Measurements from ENCODE around the gene PP2D1. TPM values are rescaled to one million over a fixed set of nuclear protein-coding genes. Genes with fewer than 3 reads are reported as not detected.
"Not testable (repeated sequence)": the region's sequence is repeated elsewhere in the genome, so short reads cannot be mapped to it uniquely, and the experiment has no call there.

Gene PP2D1
- total RNA-seq, 2 experiments from 2014 or later: not detected

- no peak for TF ChIP-seq EZH2phosphoT487 (IDR thresholded peaks at IDR 0.05; ENCODE audit: borderline replicate concordance, low read depth, low read length)
- TF ChIP-seq CTCF (conservative IDR thresholded peaks at IDR 0.05; ENCODE audit: low read length): peak; percentile 64
- Histone ChIP-seq H3K27ac (ENCODE audit: low read depth, low read length, poor library complexity, severe bottlenecking) (peak overlapping the region; percentile 93), H3K36me3 (ENCODE audit: insufficient read depth, low read length) (no peaks in the 10 kb centered on the region), H3K79me2 (ENCODE audit: insufficient read depth, low read depth, low read length) (peaks cover 83% of the 10 kb centered on the region), H2AFZ (ENCODE audit: low read length) (peak overlapping the region; percentile 73; the same call in 1 of the 2 replicates), H3K4me2 (ENCODE audit: low read length) (peak overlapping the region; percentile 98), H3K9me3 (ENCODE audit: low read length) (no peaks in the 10 kb centered on the region), H3K4me1 (ENCODE audit: insufficient read depth, low read length, poor library complexity, severe bottlenecking) (peaks cover 84% of the 10 kb centered on the region), H3K4me3 (ENCODE audit: low read depth, low read length, poor library complexity, severe bottlenecking) (peak overlapping the region; percentile 66), H3K9me2 (ENCODE audit: insufficient read depth, low read length) (no peaks in the 10 kb centered on the region), H4K20me1 (ENCODE audit: insufficient read depth, low read length) (peaks cover 7% of the 10 kb centered on the region; the same call in 1 of the 2 replicates)
- intact Hi-C loops (cut with micrococcal nuclease; ENCODE audit: unreplicated experiment): loop anchor here (5.0 to 10.0 kb wide), 2 partner anchors 504 to 1302 kb away; no protein-coding TSS in a partner anchor
- DNase-seq (ENCODE audit: low spot score): peak; percentile 58
- BruUV-seq (replicated peaks): no TSS peak
- POLR2A ChIA-PET: no interaction called here
- CTCF ChIA-PET (ENCODE audit: unreplicated experiment): no interaction called here
Measured at GRCh38 chr3:20046556-20046955, 34.5 kb upstream of the PP2D1 start.

DNA sequence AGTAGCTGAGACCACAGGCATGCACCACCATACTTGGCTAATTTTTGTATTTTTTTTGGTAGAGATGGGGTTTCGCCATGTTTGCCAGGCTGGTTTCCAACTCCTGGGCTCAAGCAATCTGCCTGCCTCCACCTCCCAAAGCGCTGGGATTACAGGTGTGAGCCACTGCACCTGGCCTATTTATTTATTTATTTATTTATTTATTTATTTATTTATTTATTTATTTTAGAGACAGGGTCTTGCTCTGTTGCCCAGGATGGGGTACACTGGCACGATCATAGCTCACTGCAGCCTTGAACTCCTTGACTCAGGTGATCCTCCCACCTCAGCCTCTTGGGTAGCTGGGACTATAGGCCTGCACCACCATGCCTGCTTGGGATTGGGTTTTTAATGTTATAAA, 33.1 kb upstream of the PP2D1 start:
- H2AFZ ChIP-seq (ENCODE audit: low read length); BruUV-seq (replicated peaks); H3K9me2 ChIP-seq (ENCODE audit: insufficient read depth, low read length); H4K20me1 ChIP-seq (ENCODE audit: insufficient read depth, low read length); DNase-seq (ENCODE audit: low spot score); H3K9me3 ChIP-seq (ENCODE audit: low read length); H3K4me3 ChIP-seq (ENCODE audit: low read depth, low read length, poor library complexity, severe bottlenecking); H3K36me3 ChIP-seq (ENCODE audit: insufficient read depth, low read length); CTCF ChIA-PET (ENCODE audit: unreplicated experiment); H3K27ac ChIP-seq (ENCODE audit: low read depth, low read length, poor library complexity, severe bottlenecking): not testable (repeated sequence)
- Histone ChIP-seq H3K4me2 (ENCODE audit: low read length) (peak overlapping the region; percentile 98; the same call in 1 of the 2 replicates), H3K4me1 (ENCODE audit: insufficient read depth, low read length, poor library complexity, severe bottlenecking) (peaks cover 83% of the 10 kb centered on the region), H3K79me2 (ENCODE audit: insufficient read depth, low read depth, low read length) (peaks cover 78% of the 10 kb centered on the region)
- POLR2A ChIA-PET: interaction anchor here (1.0 to 1.2 kb wide), 2 partner anchors 11 to 14 kb away, joined by 3 read pairs; no protein-coding TSS in a partner anchor
- intact Hi-C loops (cut with micrococcal nuclease; ENCODE audit: unreplicated experiment): loop anchor here (5.0 to 10.0 kb wide), 2 partner anchors 503 to 1300 kb away; no protein-coding TSS in a partner anchor

DNA sequence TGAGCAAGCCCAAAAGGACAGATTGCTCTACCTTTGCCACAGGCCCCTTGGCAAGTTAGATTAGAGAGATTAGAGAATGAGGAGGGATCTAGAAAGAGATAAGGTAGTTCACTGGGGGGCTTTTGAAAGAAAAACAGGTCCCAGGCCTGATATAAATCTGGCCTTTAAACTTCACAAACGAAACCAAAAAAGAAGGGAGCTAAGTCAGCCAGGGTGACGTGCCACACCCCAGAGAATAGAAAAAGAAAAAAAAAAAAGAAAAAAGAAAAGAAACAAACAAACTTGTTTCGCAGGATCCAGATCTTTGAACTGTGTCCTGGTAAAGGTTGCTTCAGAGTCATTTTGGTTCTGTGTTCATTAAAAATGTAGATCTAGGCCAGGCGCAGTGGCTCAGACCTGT, 31.8 kb upstream of the PP2D1 start:
- Histone ChIP-seq H3K9me2 (ENCODE audit: insufficient read depth, low read length) (no peaks in the 10 kb centered on the region), H3K9me3 (ENCODE audit: low read length) (no peaks in the 10 kb centered on the region), H2AFZ (ENCODE audit: low read length) (no peak overlapping the region; the same call in 1 of the 2 replicates), H3K4me2 (ENCODE audit: low read length) (peak overlapping the region; percentile 89), H4K20me1 (ENCODE audit: insufficient read depth, low read length) (peaks cover 7% of the 10 kb centered on the region; the same call in 1 of the 2 replicates), H3K4me3 (ENCODE audit: low read depth, low read length, poor library complexity, severe bottlenecking) (peak overlapping the region; percentile 94), H3K36me3 (ENCODE audit: insufficient read depth, low read length) (no peaks in the 10 kb centered on the region), H3K4me1 (ENCODE audit: insufficient read depth, low read length, poor library complexity, severe bottlenecking) (peaks cover 75% of the 10 kb centered on the region), H3K27ac (ENCODE audit: low read depth, low read length, poor library complexity, severe bottlenecking) (peak overlapping the region; percentile 88), H3K79me2 (ENCODE audit: insufficient read depth, low read depth, low read length) (peaks cover 72% of the 10 kb centered on the region)
- ChIA-PET CTCF (ENCODE audit: unreplicated experiment) (no interaction called here), POLR2A (interaction anchor here (0.7 to 1.8 kb wide), 8 partner anchors 8 to 145 kb away, joined by 3 to 10 read pairs (median 3); partner anchors contain the start of gene SGO1)
- BruUV-seq (replicated peaks): no TSS peak
- no peak for DNase-seq (ENCODE audit: low spot score)
- intact Hi-C loops (cut with micrococcal nuclease; ENCODE audit: unreplicated experiment): loop anchor here (10.0 kb wide), 1 partner anchor 1299 kb away; no protein-coding TSS in a partner anchor
- TF ChIP-seq EZH2phosphoT487 (IDR thresholded peaks at IDR 0.05; ENCODE audit: borderline replicate concordance, low read depth, low read length) (no peak), CTCF (conservative IDR thresholded peaks at IDR 0.05; ENCODE audit: low read length) (no peak)

Data from OCI-LY7 (cell line).